K562 (cell line): ENCODE data around the gene E2F3. TPM values are rescaled to one million over a fixed set of nuclear protein-coding genes. Genes with fewer than 3 reads are reported as not detected.

Source experiments
- ATAC-seq: fragments of 200-7000 bp; cut with Tn5 transposase; 3 replicates; pipeline ENCODE4 v1.9.1; 2020; ENCODE audit warnings: moderate library complexity
- BruUV-seq: library from RNA; stranded (reverse); fragments of 400-500 nt; replicated peaks from 2 replicates; lab custom pipeline; 2021; lab: Mats Ljungman, UMichigan
- CTCF ChIA-PET: fragments of 300-600 bp; formaldehyde crosslinking; extraction: SDS; loops from one replicate; lab custom pipeline; 2021; ENCODE audit warnings: low intra/inter-chr PET ratio; lab: Yijun Ruan, JAX
- POLR2A ChIA-PET: fragments of 300-600, 350-650 bp; sonication (Branson Sonifier 250); formaldehyde crosslinking; extraction: SDS; loops from one replicate; lab custom pipeline; 2021; ENCODE audit warnings: antibody characterized with exemption, inconsistent platforms; lab: Yijun Ruan, JAX
- DNase-seq, 4 experiments: peaks; one replicate each; pipeline versions ENCODE4 v3.0.0 to v3.0.0-alpha.2; 2011 to 2018; ENCODE audit warnings: low spot score in 3 of 4, mixed read lengths in 3 of 4; ENCODE audit errors: extremely low read depth in 1 of 4
- FAIRE-seq: peaks from 2 replicates; lab custom pipeline; 2011; peaks lifted over from hg19 to GRCh38; lab: Jason Lieb, UNC
- H2AFZ ChIP-seq: 2 replicates; pipeline ENCODE4 v1.6.0; 2011; ENCODE audit warnings: low read depth, low read length, control low read depth, inconsistent platforms
- H3K27ac ChIP-seq: fragments of 200-600 bp; 3 replicates; pipeline ENCODE4 v1.8.0; 2011; ENCODE audit warnings: low read depth, mild to moderate bottlenecking, control low read depth, inconsistent platforms, low read length, moderate library complexity, mixed read lengths; ENCODE audit errors: extremely low read depth
- H3K27me3 ChIP-seq, 2 experiments: fragments of 300-600 bp in 1 of 2; 2 replicates in 1 of 2; 3 replicates in 1 of 2; pipeline versions ENCODE4 v1.6.0 to v1.8.0; 2011; ENCODE audit warnings: inconsistent platforms in 2 of 2, low read length in 2 of 2, mild to moderate bottlenecking in 1 of 2, mixed read lengths in 1 of 2, moderate library complexity in 1 of 2; ENCODE audit not compliant: control insufficient read depth in 2 of 2, insufficient read depth in 2 of 2
- H3K36me3 ChIP-seq: fragments of 300-600 bp; 3 replicates; pipeline ENCODE4 v1.8.0; 2011; ENCODE audit warnings: mild to moderate bottlenecking, low read length, inconsistent platforms; ENCODE audit not compliant: control insufficient read depth, insufficient read depth
- H3K4me1 ChIP-seq, 2 experiments: fragments of 200-600 bp in 1 of 2; replicated peaks in 1 of 2; 2 replicates in 1 of 2; 3 replicates in 1 of 2; pipeline versions ENCODE4 v1.5.1 to v1.8.0; 2011; ENCODE audit warnings: inconsistent platforms in 2 of 2, low read length in 2 of 2, mild to moderate bottlenecking in 1 of 2, mixed read lengths in 1 of 2, moderate library complexity in 1 of 2; ENCODE audit not compliant: control insufficient read depth in 2 of 2, insufficient read depth in 2 of 2
- H3K4me2 ChIP-seq: 2 replicates; pipeline ENCODE4 v1.6.1; 2011; ENCODE audit warnings: low read length, control low read depth, inconsistent platforms, mixed read lengths; ENCODE audit not compliant: insufficient read depth
- H3K4me3 ChIP-seq: fragments of 200-600 bp; sonication (generic), shearing (Covaris generic); 2 replicates; pipeline ENCODE4 v1.5.1; 2016; ENCODE audit warnings: control low read depth, inconsistent platforms
- H3K79me2 ChIP-seq: fragments of 200-600 bp; 3 replicates; pipeline ENCODE4 v1.8.0; 2011; ENCODE audit warnings: low read length, inconsistent platforms; ENCODE audit not compliant: control insufficient read depth, insufficient read depth
- H3K9ac ChIP-seq, 2 experiments: 2 replicates each; pipeline versions ENCODE4 v1.6.0 to v1.6.1; 2011; ENCODE audit warnings: low read depth in 2 of 2, low read length in 2 of 2, control low read depth in 1 of 2, inconsistent platforms in 1 of 2, mild to moderate bottlenecking in 1 of 2, mixed read lengths in 1 of 2; ENCODE audit not compliant: insufficient read depth in 1 of 2
- H3K9me1 ChIP-seq: one replicate; pipeline ENCODE4 v1.6.0; 2011; ENCODE audit warnings: inconsistent platforms, mild to moderate bottlenecking, low read length, moderate library complexity; ENCODE audit not compliant: control insufficient read depth, insufficient read depth
- H3K9me3 ChIP-seq: replicated peaks from 2 replicates; pipeline ENCODE4 v1.5.1; 2011; ENCODE audit warnings: low read depth, low read length, inconsistent platforms; ENCODE audit not compliant: control insufficient read depth, insufficient read depth
- H4K20me1 ChIP-seq: replicated peaks from 2 replicates; pipeline ENCODE4 v1.6.1; 2011; ENCODE audit warnings: low read length, inconsistent platforms, mixed read lengths; ENCODE audit not compliant: control insufficient read depth, insufficient read depth
- NR2C2 ChIP-seq, 2 experiments: fragments of 200-800 bp in 1 of 2; sonication (Bioruptor generic) in 1 of 2; sonication (generic) in 1 of 2; formaldehyde crosslinking in 1 of 2; IDR thresholded peaks; 2 replicates each; pipeline versions ENCODE4 v1.6.1 to v1.8.0; 2016 to 2022; ENCODE audit warnings: mild to moderate bottlenecking in 1 of 2, missing compliant biosample characterization in 1 of 2, missing genetic modification characterization in 1 of 2, missing genetic modification reagents in 1 of 2
- PHF8 ChIP-seq: fragments of 200-600 bp; sonication (generic); IDR thresholded peaks from 2 replicates; pipeline ENCODE4 v1.6.1; 2012; ENCODE audit warnings: mixed run types, mild to moderate bottlenecking, inconsistent platforms, low read length, moderate library complexity, borderline replicate concordance
- PYGO2 ChIP-seq: fragments of 450-650 bp; IDR thresholded peaks from 2 replicates; pipeline ENCODE4 v1.6.1; 2016; ENCODE audit warnings: mild to moderate bottlenecking, missing genetic modification characterization, moderate library complexity, missing compliant biosample characterization
- RBM17 ChIP-seq: fragments of 200-400 bp; formaldehyde crosslinking; IDR thresholded peaks from 2 replicates; pipeline ENCODE4 v1.6.1; 2017; ENCODE audit warnings: low read depth, mild to moderate bottlenecking, low read length, borderline replicate concordance
- ZMIZ1 ChIP-seq, 2 experiments: fragments of 150-350 bp in 1 of 2; IDR thresholded peaks; 2 replicates each; pipeline ENCODE4 v1.6.1; 2012 to 2016; ENCODE audit warnings: low read depth in 2 of 2, low read length in 2 of 2, mild to moderate bottlenecking in 1 of 2, moderate library complexity in 1 of 2
- ZNF518B ChIP-seq: fragments of 250-450 bp; sonication (Bioruptor Pico); IDR thresholded peaks from 2 replicates; pipeline ENCODE4 v1.5.0; 2021; ENCODE audit warnings: mild to moderate bottlenecking, moderate library complexity
- WGBS: fragments of 100-300 bp; shearing (Covaris generic); methylation state at CpG from one replicate; pipeline ENCODE4 v1.1.6; 2016; ENCODE audit warnings: low coverage, mixed read lengths; ENCODE audit not compliant: insufficient coverage; ENCODE audit errors: missing lambda C conversion rate; 5-methylcytosine and 5-hydroxymethylcytosine counted together
- in situ Hi-C: fragments of 300-500 bp; cut with MboI; formaldehyde crosslinking; loops from 4 replicates; pipeline ENCODE4 v1.15.0; 2018; ENCODE audit warnings: inconsistent platforms, mixed read lengths
- intact Hi-C: fragments of 100-400 bp; cut with micrococcal nuclease; formaldehyde crosslinking; loops from 2 replicates; pipeline ENCODE4 v1.14.2; 2022
- polyA plus RNA-seq, 8 experiments: library from polyadenylated mRNA; depleted of rRNA in 4 of 8; stranded (reverse) in 5 of 8; unstranded in 3 of 8; fragments of >200 nt; fragmentation: Nextera tagmentation in 2 of 8; fragmentation: Illumina TruSeq in 1 of 8; extraction: Ambion mirVana in 2 of 8; extraction: Trizol in 1 of 8; gene quantifications; 2 replicates each; pipeline versions ENCODE4 v1.2.1 to v1.2.3, GENCODE V29; 2011 to 2014; ENCODE audit warnings: inconsistent platforms in 1 of 8, missing spikeins in 1 of 8
- total RNA-seq, 7 experiments: library from RNA; depleted of rRNA in 6 of 7; stranded (reverse); fragments of >200 nt in 6 of 7; fragmentation: Illumina TruSeq in 2 of 7; extraction: Trizol in 2 of 7; gene quantifications; 2 replicates each; pipeline versions ENCODE4 v1.2.1 to v1.2.3, GENCODE V29; 2011 to 2021; ENCODE audit warnings: low replicate concordance in 1 of 7

The E2F3 gene
- total and polyA plus RNA-seq, 9 of the 15 experiments (the other 6 are each of a cell fraction or from before 2014, with no cell fraction given): 11.1 to 44.7 (median 27.2) TPM

- Histone ChIP-seq H3K9me3 (0 out of 2 replicates have a peak, but pooled peaks cover 2% of the 10 kb centered on the region), H3K4me1 (peaks cover 9 to 16% of the 10 kb centered on the region in 2 experiments; a peak in 4 of 5 replicates), H3K4me3 (peak overlapping the region; percentile 88), H3K27ac (peak overlapping the region; percentile 93), H3K9me1 (no peaks in the 10 kb centered on the region), H3K4me2 (peak overlapping the region; percentile 97), H3K27me3 (no peaks in the 10 kb centered on the region), H3K9ac (peak overlapping the region in 1 of 2 experiments; percentile 97; a peak in 2 of 4 replicates), H3K79me2 (peaks cover 40% of the 10 kb centered on the region), H4K20me1 (0 out of 2 replicates have a peak, but pooled peaks cover 3% of the 10 kb centered on the region), H2AFZ (peak overlapping the region; percentile 98), H3K36me3 (peaks cover 30% of the 10 kb centered on the region; the same call in 2 of the 3 replicates)
- WGBS: 27% methylated on average over 6 of the region's 6 CpGs
- ATAC-seq (peak; percentile 51), FAIRE-seq (no peak), DNase-seq (no peak)
- in situ Hi-C loops: loop anchor here (5.0 to 10.0 kb wide), 2 partner anchors 137 to 439 kb away; no protein-coding TSS in a partner anchor
- ChIA-PET CTCF (no interaction called here), POLR2A (interaction anchor here (0.8 to 3.6 kb wide), 5 partner anchors 14 to 129 kb away, joined by 3 to 15 read pairs (median 3); no protein-coding TSS in a partner anchor)
- TSS peak; percentile 99 for BruUV-seq
- intact Hi-C loops: no loop called here
- TF ChIP-seq ZMIZ1 (IDR thresholded peaks at IDR 0.05; ENCODE audit: low read depth in 2 of 2, low read length in 2 of 2) (no peak), PYGO2 (tag) (no peak), NR2C2 (CRISPR knock-in tag; IDR thresholded peaks at IDR 0.05) (no peak), NR2C2 (tag; IDR thresholded peaks at IDR 0.05) (peak; percentile 23; the same call in 1 of the 2 replicates), RBM17 (no peak), PHF8 (no peak), ZNF518B (CRISPR knock-in tag) (no peak)
These were observed 132.1 kb downstream of the E2F3 start for GRCh38 chr6:20533746-20534294.
